Endothelial cell of umbilical vein (primary cell): Measurements from ENCODE around the gene PUM2. TPM values are rescaled to one million over a fixed set of nuclear protein-coding genes. Genes with fewer than 3 reads are reported as not detected.

Experiments
- BruUV-seq: library from RNA; stranded (reverse); fragments of 400-500 nt; replicated peaks from 2 replicates; lab custom pipeline; 2021; lab: Mats Ljungman, UMichigan
- CTCF ChIA-PET: fragments of 300-600, 350-600 bp; sonication (Branson Sonifier 250); formaldehyde crosslinking; loops from one replicate; lab custom pipeline; 2021; ENCODE audit warnings: antibody characterized with exemption, inconsistent platforms; lab: Charles Lee
- POLR2A ChIA-PET: fragments of 300-600, 350-600 bp; sonication (Branson Sonifier 250); formaldehyde crosslinking; loops from one replicate; lab custom pipeline; 2021; ENCODE audit warnings: antibody characterized with exemption, inconsistent platforms; lab: Charles Lee
- DNase-seq: peaks from one replicate; pipeline ENCODE4 v3.0.0-alpha.2; 2011; ENCODE audit warnings: low read depth, low spot score
- FAIRE-seq: peaks from 2 replicates; lab custom pipeline; 2011; peaks lifted over from hg19 to GRCh38; lab: Jason Lieb, UNC
- H2AFZ ChIP-seq: 2 replicates; pipeline ENCODE4 v1.6.0; 2012; ENCODE audit warnings: low read depth, low read length, control low read depth, inconsistent platforms
- H3K27ac ChIP-seq: 2 replicates; pipeline ENCODE4 v1.5.1; 2011; ENCODE audit warnings: low read depth, mild to moderate bottlenecking, control low read depth, low read length, moderate library complexity; ENCODE audit not compliant: insufficient read depth
- H3K27me3 ChIP-seq, 2 experiments: 2 replicates each; pipeline versions ENCODE4 v1.6.0 to v1.6.1; 2011; ENCODE audit warnings: low read length in 2 of 2, mixed read lengths in 1 of 2; ENCODE audit not compliant: control insufficient read depth in 2 of 2, insufficient read depth in 2 of 2
- H3K36me3 ChIP-seq, 2 experiments: 2 replicates in 1 of 2; 3 replicates in 1 of 2; pipeline ENCODE4 v1.5.1; 2011; ENCODE audit warnings: low read length in 2 of 2, mild to moderate bottlenecking in 1 of 2, moderate library complexity in 1 of 2; ENCODE audit not compliant: control insufficient read depth in 2 of 2, insufficient read depth in 2 of 2; ENCODE audit errors: extremely low read depth in 1 of 2
- H3K4me1 ChIP-seq: 3 replicates; pipeline ENCODE4 v1.5.1; 2011; ENCODE audit warnings: mild to moderate bottlenecking, low read length; ENCODE audit not compliant: control insufficient read depth, insufficient read depth; ENCODE audit errors: extremely low read depth
- H3K4me2 ChIP-seq: 2 replicates; pipeline ENCODE4 v1.6.1; 2011; ENCODE audit warnings: low read length, control low read depth, mixed read lengths; ENCODE audit not compliant: insufficient read depth
- H3K4me3 ChIP-seq, 3 experiments: fragments of 200-600 bp in 1 of 3; sonication (generic), shearing (Covaris generic) in 1 of 3; replicated peaks in 1 of 3; 2 replicates each; pipeline ENCODE4 v1.5.1; 2011 to 2016; ENCODE audit warnings: control low read depth in 3 of 3, low read length in 3 of 3, mild to moderate bottlenecking in 2 of 3, inconsistent platforms in 1 of 3, low read depth in 1 of 3, moderate library complexity in 1 of 3; ENCODE audit not compliant: insufficient read depth in 1 of 3
- H3K79me2 ChIP-seq: 2 replicates; pipeline ENCODE4 v1.6.0; 2012; ENCODE audit warnings: low read length, inconsistent platforms; ENCODE audit not compliant: control insufficient read depth, insufficient read depth
- H3K9ac ChIP-seq: replicated peaks from 2 replicates; pipeline ENCODE3; 2011; ENCODE audit warnings: low read length, control low read depth; ENCODE audit not compliant: insufficient read depth; ENCODE audit errors: extremely low read depth
- H3K9me1 ChIP-seq: replicated peaks from 3 replicates; pipeline ENCODE4 v1.6.0; 2011; ENCODE audit warnings: mild to moderate bottlenecking, low read length; ENCODE audit not compliant: control insufficient read depth, insufficient read depth; ENCODE audit errors: extremely low read depth
- H3K9me3 ChIP-seq: replicated peaks from 2 replicates; pipeline ENCODE4 v1.5.1; 2012; ENCODE audit warnings: low read length, inconsistent platforms; ENCODE audit not compliant: control insufficient read depth, insufficient read depth
- H4K20me1 ChIP-seq: replicated peaks from 2 replicates; pipeline ENCODE3; 2011; ENCODE audit warnings: mild to moderate bottlenecking, low read length; ENCODE audit not compliant: control insufficient read depth, insufficient read depth; ENCODE audit errors: extremely low read depth
- EZH2 ChIP-seq: IDR thresholded peaks from 2 replicates; pipeline ENCODE4 v1.6.1; 2012; ENCODE audit warnings: borderline replicate concordance, low read depth, mild to moderate bottlenecking, moderate library complexity, low read length, inconsistent platforms; ENCODE audit not compliant: severe bottlenecking
- FOS ChIP-seq: IDR thresholded peaks from 2 replicates; pipeline ENCODE4 v1.6.1; 2011; ENCODE audit warnings: mild to moderate bottlenecking, low read length, moderate library complexity, borderline replicate concordance; ENCODE audit not compliant: insufficient read depth
- GATA2 ChIP-seq: IDR thresholded peaks from 2 replicates; pipeline ENCODE4 v1.7.0; 2011; ENCODE audit warnings: low read depth, mild to moderate bottlenecking, moderate library complexity, mixed read lengths, low read length; ENCODE audit not compliant: insufficient read length, insufficient read depth
- MYC ChIP-seq: IDR thresholded peaks from one replicate; pipeline ENCODE4 v1.6.1; 2011; ENCODE audit warnings: mild to moderate bottlenecking, low read depth, low read length
- POLR2A ChIP-seq: IDR thresholded peaks from 2 replicates; pipeline ENCODE4 v1.6.1; 2012; ENCODE audit warnings: low read depth, mild to moderate bottlenecking, control low read depth, low read length
- POLR2AphosphoS5 ChIP-seq: IDR thresholded peaks from 2 replicates; pipeline ENCODE4 v1.6.1; 2012; ENCODE audit warnings: low read depth, mild to moderate bottlenecking, control low read depth, low read length, moderate library complexity; ENCODE audit not compliant: insufficient read depth
- dilution Hi-C: fragments of 300-500 bp; cut with MboI; formaldehyde crosslinking; loops from one replicate; pipeline ENCODE4 v1.15.0; 2019; ENCODE audit warnings: low sequenced_read_pairs; ENCODE audit not compliant: extremely low pct_ligation_motif_present
- intact Hi-C: fragments of 100-400 bp; cut with micrococcal nuclease; formaldehyde crosslinking; loops from one replicate; pipeline ENCODE4 v1.10.0; 2022
- polyA plus RNA-seq, 4 experiments: library from polyadenylated mRNA; depleted of rRNA in 3 of 4; stranded (reverse) in 3 of 4; unstranded in 1 of 4; fragments of >200 nt; gene quantifications; 2 replicates each; pipeline versions ENCODE4 v1.2.1 to v1.2.3, GENCODE V29; 2011 to 2012; ENCODE audit warnings: missing spikeins in 1 of 4
- total RNA-seq: library from RNA; stranded (reverse); gene quantifications from 2 replicates; pipeline ENCODE4 v1.2.3, GENCODE V29; 2021
- TF ChIP-seq, protein P1 (sequence below): IDR thresholded peaks from 2 replicates; pipeline ENCODE4 v1.6.1; 2011; ENCODE audit not compliant: insufficient read depth, insufficient read length
- TF ChIP-seq, protein P2 (sequence below), 2 donors: IDR thresholded peaks; 1 replicate in 1 of 2; 2 replicates in 1 of 2; pipeline ENCODE4 v1.5.1; 2011; ENCODE audit warnings: low read length in 2 of 2, mild to moderate bottlenecking in 2 of 2, moderate library complexity in 2 of 2, control low read depth in 1 of 2, inconsistent platforms in 1 of 2, low read depth in 1 of 2; ENCODE audit not compliant: insufficient read depth in 1 of 2; ENCODE audit errors: extremely low read depth in 1 of 2

The PUM2 gene
- total and polyA plus RNA-seq, 2 donors (not counting 3 experiments of a cell fraction or from before 2014, with no cell fraction given): 32.9 to 83.7 TPM

DNA sequence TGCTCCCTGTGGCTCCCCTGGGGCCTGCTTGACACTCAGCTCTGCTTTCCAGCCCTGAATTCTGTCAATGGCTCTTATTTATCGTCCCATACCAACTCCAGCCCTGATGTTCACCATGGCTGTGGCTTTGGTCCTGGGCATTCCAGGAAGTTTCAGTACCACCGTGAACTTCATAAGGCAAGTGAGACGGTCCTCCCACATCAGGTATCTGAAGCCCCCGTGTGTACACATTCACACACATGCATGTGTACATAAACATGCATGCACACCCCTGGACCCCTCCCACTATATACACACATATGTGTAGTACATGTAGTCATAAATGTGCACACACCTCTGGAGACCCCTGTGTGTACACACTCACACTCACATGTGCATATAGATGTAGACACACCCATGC lies 43.3 kb upstream of the PUM2 start:
- no peak for TF ChIP-seq GATA2
- TF ChIP-seq, protein P1, sequence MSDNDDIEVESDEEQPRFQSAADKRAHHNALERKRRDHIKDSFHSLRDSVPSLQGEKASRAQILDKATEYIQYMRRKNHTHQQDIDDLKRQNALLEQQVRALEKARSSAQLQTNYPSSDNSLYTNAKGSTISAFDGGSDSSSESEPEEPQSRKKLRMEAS: no peak
- TF ChIP-seq, protein P2, sequence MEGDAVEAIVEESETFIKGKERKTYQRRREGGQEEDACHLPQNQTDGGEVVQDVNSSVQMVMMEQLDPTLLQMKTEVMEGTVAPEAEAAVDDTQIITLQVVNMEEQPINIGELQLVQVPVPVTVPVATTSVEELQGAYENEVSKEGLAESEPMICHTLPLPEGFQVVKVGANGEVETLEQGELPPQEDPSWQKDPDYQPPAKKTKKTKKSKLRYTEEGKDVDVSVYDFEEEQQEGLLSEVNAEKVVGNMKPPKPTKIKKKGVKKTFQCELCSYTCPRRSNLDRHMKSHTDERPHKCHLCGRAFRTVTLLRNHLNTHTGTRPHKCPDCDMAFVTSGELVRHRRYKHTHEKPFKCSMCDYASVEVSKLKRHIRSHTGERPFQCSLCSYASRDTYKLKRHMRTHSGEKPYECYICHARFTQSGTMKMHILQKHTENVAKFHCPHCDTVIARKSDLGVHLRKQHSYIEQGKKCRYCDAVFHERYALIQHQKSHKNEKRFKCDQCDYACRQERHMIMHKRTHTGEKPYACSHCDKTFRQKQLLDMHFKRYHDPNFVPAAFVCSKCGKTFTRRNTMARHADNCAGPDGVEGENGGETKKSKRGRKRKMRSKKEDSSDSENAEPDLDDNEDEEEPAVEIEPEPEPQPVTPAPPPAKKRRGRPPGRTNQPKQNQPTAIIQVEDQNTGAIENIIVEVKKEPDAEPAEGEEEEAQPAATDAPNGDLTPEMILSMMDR (IDR thresholded peaks at IDR 0.05; ENCODE audit: extremely low read depth in 1 of 2, insufficient read depth in 1 of 2, low read depth in 1 of 2, low read length in 2 of 2): no peak
- TF ChIP-seq MYC: no peak
- TF ChIP-seq POLR2A: no peak
- no peak for TF ChIP-seq POLR2AphosphoS5
- no peak for TF ChIP-seq FOS
- no peak for TF ChIP-seq EZH2
- Histone ChIP-seq H3K9me3 (no peaks in the 10 kb centered on the region), H3K4me3 (no peak overlapping the region), H3K4me1 (no peaks in the 10 kb centered on the region), H3K9ac (no peak overlapping the region), H3K4me2 (no peak overlapping the region), H3K36me3 (no peaks in the 10 kb centered on the region), H3K9me1 (no peaks in the 10 kb centered on the region), H3K27ac (no peak overlapping the region), H2AFZ (no peak overlapping the region), H3K27me3 (peaks cover 9 to 25% of the 10 kb centered on the region in 2 experiments), H4K20me1 (no peaks in the 10 kb centered on the region), H3K79me2 (no peaks in the 10 kb centered on the region)
- intact Hi-C loops: no loop called here
- ChIA-PET POLR2A (no interaction called here), CTCF (no interaction called here)
- BruUV-seq: no TSS peak
- dilution Hi-C loops: no loop called here
- DNase-seq (no peak), FAIRE-seq (no peak)
